HepG2 (cell line): ENCODE measurements around the gene NOTCH3. TPM values are rescaled to one million over a fixed set of nuclear protein-coding genes. Genes with fewer than 3 reads are reported as not detected.

Experiments used
- ATAC-seq: fragments of 200-7000 bp; cut with Tn5 transposase; 3 replicates; pipeline ENCODE4 v1.9.1; 2020; ENCODE audit warnings: mild to moderate bottlenecking, moderate library complexity
- BruUV-seq: library from RNA; stranded (reverse); fragments of 400-500 nt; replicated peaks from 2 replicates; lab custom pipeline; 2021; lab: Mats Ljungman, UMichigan
- CTCF ChIA-PET: fragments of 300-600 bp; formaldehyde crosslinking; extraction: SDS; loops from one replicate; lab custom pipeline; 2021; ENCODE audit warnings: low total read pairs, inconsistent platforms, low intra/inter-chr PET ratio; lab: Yijun Ruan, JAX
- POLR2A ChIA-PET: fragments of 350-600 bp; sonication (Branson Sonifier 250); formaldehyde crosslinking; loops from one replicate; lab custom pipeline; 2020; ENCODE audit warnings: antibody characterized with exemption, inconsistent platforms; lab: Yijun Ruan, JAX
- DNase-seq: peaks from one replicate; pipeline ENCODE4 v3.0.0-alpha.2; 2015; ENCODE audit warnings: low spot score
- FAIRE-seq: peaks from 3 replicates; lab custom pipeline; 2011; peaks lifted over from hg19 to GRCh38; lab: Jason Lieb, UNC
- H2AFZ ChIP-seq: one replicate; pipeline ENCODE4 v1.6.1; 2011; ENCODE audit warnings: low read length, inconsistent platforms
- H3K27ac ChIP-seq: fragments of 300-600 bp; 3 replicates; pipeline ENCODE4 v1.8.0; 2011; ENCODE audit warnings: mixed run types, mild to moderate bottlenecking, mixed read lengths, low read length, inconsistent platforms; ENCODE audit not compliant: insufficient read depth; ENCODE audit errors: extremely low read length
- H3K27me3 ChIP-seq, 2 experiments: fragments of 200-600 bp in 1 of 2; 2 replicates in 1 of 2; 3 replicates in 1 of 2; pipeline versions ENCODE4 v1.6.0 to v1.8.0; 2011; ENCODE audit warnings: low read length in 2 of 2, mild to moderate bottlenecking in 2 of 2, moderate library complexity in 2 of 2, inconsistent platforms in 1 of 2; ENCODE audit not compliant: insufficient read depth in 2 of 2, control insufficient read depth in 1 of 2
- H3K36me3 ChIP-seq, 2 experiments: fragments of 200-600 bp in 1 of 2; replicated peaks in 1 of 2; 2 replicates in 1 of 2; 3 replicates in 1 of 2; pipeline versions ENCODE4 v1.5.1 to v1.8.0; 2011; ENCODE audit warnings: low read length in 2 of 2, inconsistent platforms in 1 of 2; ENCODE audit not compliant: insufficient read depth in 2 of 2, control insufficient read depth in 1 of 2
- H3K4me1 ChIP-seq: 2 replicates; pipeline ENCODE4 v1.5.1; 2012; ENCODE audit warnings: low read length, inconsistent platforms; ENCODE audit not compliant: insufficient read depth
- H3K4me2 ChIP-seq: 2 replicates; pipeline ENCODE4 v1.6.0; 2011; ENCODE audit warnings: low read depth, low read length, inconsistent platforms
- H3K4me3 ChIP-seq, 3 experiments: fragments of 200-600 bp in 1 of 3; sonication (generic), shearing (Covaris generic) in 1 of 3; replicated peaks in 1 of 3; 2 replicates each; pipeline ENCODE4 v1.5.1; 2011 to 2016; ENCODE audit warnings: low read length in 3 of 3, inconsistent platforms in 2 of 3, low read depth in 2 of 3, mild to moderate bottlenecking in 2 of 3, control low read depth in 1 of 3, mixed read lengths in 1 of 3; ENCODE audit not compliant: insufficient read depth in 1 of 3
- H3K79me2 ChIP-seq: one replicate; pipeline ENCODE4 v1.6.1; 2011; ENCODE audit warnings: low read length, inconsistent platforms; ENCODE audit not compliant: insufficient read depth
- H3K9ac ChIP-seq: 2 replicates; pipeline ENCODE4 v1.6.0; 2011; ENCODE audit warnings: mild to moderate bottlenecking, low read depth, low read length, inconsistent platforms; ENCODE audit not compliant: insufficient read depth
- H3K9me3 ChIP-seq: 2 replicates; pipeline ENCODE4 v1.5.1; 2012; ENCODE audit warnings: mild to moderate bottlenecking, low read length
- H4K20me1 ChIP-seq: 2 replicates; pipeline ENCODE4 v1.6.0; 2011; ENCODE audit warnings: inconsistent platforms, mild to moderate bottlenecking, low read length, moderate library complexity; ENCODE audit not compliant: insufficient read depth
- AGO2 ChIP-seq: fragments of 200-400 bp; formaldehyde crosslinking; optimal IDR thresholded peaks from 2 replicates; pipeline ENCODE3; 2017; ENCODE audit warnings: mild to moderate bottlenecking, low read depth, low read length, moderate library complexity
- ATAD3A ChIP-seq: sonication (generic); formaldehyde crosslinking; IDR thresholded peaks from 2 replicates; pipeline ENCODE4 v1.4.0; 2020; ENCODE audit warnings: missing genetic modification reagents
- ZNF3 ChIP-seq: IDR thresholded peaks from 2 replicates; pipeline ENCODE4 v1.7.0; 2017; ENCODE audit warnings: inconsistent platforms
- WGBS: methylation state at CpG from one replicate; pipeline ENCODE4 v1.1.6; 2017; ENCODE audit warnings: low lambda C conversion rate; 5-methylcytosine and 5-hydroxymethylcytosine counted together
- in situ Hi-C: cut with HindIII; loops from 2 replicates; pipeline ENCODE4 v1.10.0; 2017; ENCODE audit warnings: low pct_unique_long_range_greater_than_20kb; ENCODE audit not compliant: extremely low pct_ligation_motif_present
- intact Hi-C: fragments of 100-400 bp; cut with micrococcal nuclease; formaldehyde crosslinking; loops from one replicate; pipeline ENCODE4 v1.10.0; 2022; ENCODE audit not compliant: unreplicated experiment
- polyA plus RNA-seq, 8 experiments: library from polyadenylated mRNA; depleted of rRNA in 3 of 8; stranded (reverse) in 7 of 8; unstranded in 1 of 8; fragments of >200 nt; fragmentation: Illumina TruSeq in 4 of 8; extraction: Trizol in 4 of 8; gene quantifications; 2 replicates each; pipeline versions ENCODE4 v1.2.1 to v1.2.3, GENCODE V29; 2011 to 2016; ENCODE audit warnings: low read depth in 4 of 8, missing spikeins in 1 of 8, mixed read lengths in 1 of 8; ENCODE audit not compliant: insufficient read depth in 1 of 8
- total RNA-seq, 5 experiments: library from RNA; depleted of rRNA; stranded (reverse); fragments of >200 nt; fragmentation: Illumina TruSeq; extraction: Trizol; gene quantifications; 2 replicates each; pipeline ENCODE4 v1.2.3, GENCODE V29; 2016; ENCODE audit warnings: low read depth in 1 of 5
- TF ChIP-seq, protein P1 (sequence below): sonication (generic); formaldehyde crosslinking; IDR thresholded peaks from 2 replicates; pipeline ENCODE4 v1.4.0; 2020; ENCODE audit warnings: missing genetic modification reagents, borderline replicate concordance

The NOTCH3 gene
- total and polyA plus RNA-seq, 2 of the 13 experiments (the other 11 are each of a cell fraction or from before 2014, with no cell fraction given), result 0.09 to 0.28 TPM

- TF ChIP-seq ZNF3 (peak; percentile 82; the same call in 1 of the 2 replicates), AGO2 (no peak), ATAD3A (no peak)
- TF ChIP-seq, protein P1, sequence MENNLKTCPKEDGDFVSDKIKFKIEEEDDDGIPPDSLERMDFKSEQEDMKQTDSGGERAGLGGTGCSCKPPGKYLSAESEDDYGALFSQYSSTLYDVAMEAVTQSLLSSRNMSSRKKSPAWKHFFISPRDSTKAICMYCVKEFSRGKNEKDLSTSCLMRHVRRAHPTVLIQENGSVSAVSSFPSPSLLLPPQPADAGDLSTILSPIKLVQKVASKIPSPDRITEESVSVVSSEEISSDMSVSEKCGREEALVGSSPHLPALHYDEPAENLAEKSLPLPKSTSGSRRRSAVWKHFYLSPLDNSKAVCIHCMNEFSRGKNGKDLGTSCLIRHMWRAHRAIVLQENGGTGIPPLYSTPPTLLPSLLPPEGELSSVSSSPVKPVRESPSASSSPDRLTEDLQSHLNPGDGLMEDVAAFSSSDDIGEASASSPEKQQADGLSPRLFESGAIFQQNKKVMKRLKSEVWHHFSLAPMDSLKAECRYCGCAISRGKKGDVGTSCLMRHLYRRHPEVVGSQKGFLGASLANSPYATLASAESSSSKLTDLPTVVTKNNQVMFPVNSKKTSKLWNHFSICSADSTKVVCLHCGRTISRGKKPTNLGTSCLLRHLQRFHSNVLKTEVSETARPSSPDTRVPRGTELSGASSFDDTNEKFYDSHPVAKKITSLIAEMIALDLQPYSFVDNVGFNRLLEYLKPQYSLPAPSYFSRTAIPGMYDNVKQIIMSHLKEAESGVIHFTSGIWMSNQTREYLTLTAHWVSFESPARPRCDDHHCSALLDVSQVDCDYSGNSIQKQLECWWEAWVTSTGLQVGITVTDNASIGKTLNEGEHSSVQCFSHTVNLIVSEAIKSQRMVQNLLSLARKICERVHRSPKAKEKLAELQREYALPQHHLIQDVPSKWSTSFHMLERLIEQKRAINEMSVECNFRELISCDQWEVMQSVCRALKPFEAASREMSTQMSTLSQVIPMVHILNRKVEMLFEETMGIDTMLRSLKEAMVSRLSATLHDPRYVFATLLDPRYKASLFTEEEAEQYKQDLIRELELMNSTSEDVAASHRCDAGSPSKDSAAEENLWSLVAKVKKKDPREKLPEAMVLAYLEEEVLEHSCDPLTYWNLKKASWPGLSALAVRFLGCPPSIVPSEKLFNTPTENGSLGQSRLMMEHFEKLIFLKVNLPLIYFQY (CRISPR knock-in tag), result no peak
- peaks cover 19% of the 10 kb centered on the region; the same call in 1 of the 2 replicates for H3K4me1 ChIP-seq
- no TSS peak for BruUV-seq
- intact Hi-C loops, result no loop called here
- H3K4me3 ChIP-seq, result no peak overlapping the region
- H4K20me1 ChIP-seq, result no peaks in the 10 kb centered on the region
- no peak overlapping the region for H3K27ac ChIP-seq
- H3K4me2 ChIP-seq, result no peak overlapping the region
- in situ Hi-C loops, result no loop called here
- peaks cover 0 to 2% of the 10 kb centered on the region in 2 experiments; a peak in 2 of 5 replicates for H3K27me3 ChIP-seq
- CTCF ChIA-PET, result no interaction called here
- H3K79me2 ChIP-seq, result no peaks in the 10 kb centered on the region
- no peak overlapping the region for H2AFZ ChIP-seq
- no peaks in the 10 kb centered on the region for H3K36me3 ChIP-seq
- H3K9ac ChIP-seq, result no peak overlapping the region
- 67% methylated on average over 3 of the region's 15 CpGs for WGBS
- POLR2A ChIA-PET, result no interaction called here
- DNase-seq (no peak), ATAC-seq (no peak), FAIRE-seq (no peak)
- no peaks in the 10 kb centered on the region for H3K9me3 ChIP-seq
Measured at GRCh38 chr19:15213715-15214381, 13.1 kb upstream of the NOTCH3 start.
